ENCODE measurements around the gene ETV3. TPM values are rescaled to one million over a fixed set of nuclear protein-coding genes. Genes with fewer than 3 reads are reported as not detected.

The ETV3 gene
- total RNA-seq, 1 experiment from 2014 or later = 36.3 TPM

GRCh38 chr1:157145076-157145475, 6.9 kb upstream of the ETV3 start:
- no peak overlapping the region for H3K56ac ChIP-seq (ENCODE audit: insufficient read length, low read depth, low read length)
- DNase-seq = no peak
- no peak overlapping the region for H3K4me2 ChIP-seq (ENCODE audit: insufficient read depth, insufficient read length, low read length)
- TF ChIP-seq CTCF (conservative IDR thresholded peaks at IDR 0.05) = no peak
- no peak overlapping the region for H3K4ac ChIP-seq (ENCODE audit: low read depth, low read length)
- H4K8ac ChIP-seq (replicated peaks; ENCODE audit: insufficient read length, low read depth, low read length) = no peak overlapping the region
- no peak overlapping the region for H4K91ac ChIP-seq (ENCODE audit: insufficient read length, low read depth, low read length)
- H4K20me1 ChIP-seq (ENCODE audit: control insufficient read depth, insufficient read depth, insufficient read length) = no peaks in the 10 kb centered on the region
- peaks cover 25 to 33% of the 10 kb centered on the region in 2 experiments for H3K4me1 Mint-ChIP-seq
- no peak overlapping the region for H3K14ac ChIP-seq (ENCODE audit: insufficient read depth, low read length)
- no peak overlapping the region for H2BK5ac ChIP-seq (ENCODE audit: insufficient read length, low read length)
- no peak overlapping the region for H2AK5ac ChIP-seq (ENCODE audit: insufficient read length, low read length)
- H3K23ac ChIP-seq (ENCODE audit: insufficient read length, low read depth, low read length) = no peak overlapping the region
- no peak overlapping the region for H2BK15ac ChIP-seq (ENCODE audit: low read depth, low read length)
- no peak overlapping the region for H2BK12ac ChIP-seq (ENCODE audit: insufficient read length, low read depth, low read length)
- no peaks in the 10 kb centered on the region for H3K23me2 ChIP-seq (ENCODE audit: insufficient read length, low read depth, low read length, poor library complexity, severe bottlenecking)
- no peak overlapping the region for H3K4me3 Mint-ChIP-seq
- no peak overlapping the region for H2BK20ac ChIP-seq (ENCODE audit: low read depth, low read length, poor library complexity, severe bottlenecking)
- peaks cover 3% of the 10 kb centered on the region; the same call in 1 of the 2 replicates for H3K27me3 ChIP-seq (ENCODE audit: insufficient read depth, low read length)
- H3K27me3 Mint-ChIP-seq (ENCODE audit: low read depth) = no peaks in the 10 kb centered on the region; the same call in 1 of the 2 replicates
- no peak overlapping the region for H4K5ac ChIP-seq (ENCODE audit: insufficient read length, low read depth, low read length)
- no peak overlapping the region for H2BK120ac ChIP-seq (ENCODE audit: low read depth, low read length, poor library complexity, severe bottlenecking)
- no peak overlapping the region for H3K18ac ChIP-seq (ENCODE audit: insufficient read length, low read depth, low read length)
- no peaks in the 10 kb centered on the region; the same call in 1 of the 2 replicates for H3K4me1 ChIP-seq (ENCODE audit: insufficient read depth, low read length)
- H3K79me1 ChIP-seq (ENCODE audit: insufficient read depth, low read depth, low read length, poor library complexity, severe bottlenecking) = no peaks in the 10 kb centered on the region
- H3K79me2 ChIP-seq (ENCODE audit: insufficient read depth, low read length) = no peaks in the 10 kb centered on the region
- H3K36me3 Mint-ChIP-seq (ENCODE audit: insufficient read depth in 1 of 3, low read depth in 3 of 3) = no peaks in the 10 kb centered on the region
- no peaks in the 10 kb centered on the region for H3K9me3 Mint-ChIP-seq
- no peak overlapping the region for H3K9ac ChIP-seq (ENCODE audit: extremely low read depth, insufficient read length, low read length)
- H3T11ph ChIP-seq (ENCODE audit: low read length) = no peak overlapping the region
- H3K27ac Mint-ChIP-seq = no peak overlapping the region
- H2AFZ ChIP-seq (ENCODE audit: low read length) = no peak overlapping the region
- H3K27ac ChIP-seq (ENCODE audit: insufficient read length, low read depth, low read length) = no peak overlapping the region
- H3K9me3 ChIP-seq (ENCODE audit: control insufficient read depth, low read depth, low read length) = no peaks in the 10 kb centered on the region
- no CpG with 5 or more reads among the region's 1 CpG for WGBS (ENCODE audit: extremely low coverage, insufficient read length, low lambda C conversion rate)
